ENCODE data around the gene CFAP70.

The CFAP70 gene

GRCh38 chr10:73210395-73211105, 148.1 kb downstream of the CFAP70 start:
- no peak for DNase-seq

- DNase-seq = peak; percentile 56
Measured at GRCh38 chr10:73209705-73210104, 149.0 kb downstream of the CFAP70 start.

- DNase-seq = no peak
Measured at GRCh38 chr10:73207883-73208282, 150.8 kb downstream of the CFAP70 start.

- DNase-seq = no peak
Measured at GRCh38 chr10:73206385-73206784, 152.3 kb downstream of the CFAP70 start.

GRCh38 chr10:73205890-73206289, 152.8 kb downstream of the CFAP70 start:
- no peak for DNase-seq

- no peak for DNase-seq
Measured at GRCh38 chr10:73205081-73205480, 153.6 kb downstream of the CFAP70 start.
